ENCODE results near the gene IL1RL2. TPM values are rescaled to one million over a fixed set of nuclear protein-coding genes. Genes with fewer than 3 reads are reported as not detected.

IL1RL2 gene
- total RNA-seq, 1 donor from 2014 or later = 0.47 TPM

DNA sequence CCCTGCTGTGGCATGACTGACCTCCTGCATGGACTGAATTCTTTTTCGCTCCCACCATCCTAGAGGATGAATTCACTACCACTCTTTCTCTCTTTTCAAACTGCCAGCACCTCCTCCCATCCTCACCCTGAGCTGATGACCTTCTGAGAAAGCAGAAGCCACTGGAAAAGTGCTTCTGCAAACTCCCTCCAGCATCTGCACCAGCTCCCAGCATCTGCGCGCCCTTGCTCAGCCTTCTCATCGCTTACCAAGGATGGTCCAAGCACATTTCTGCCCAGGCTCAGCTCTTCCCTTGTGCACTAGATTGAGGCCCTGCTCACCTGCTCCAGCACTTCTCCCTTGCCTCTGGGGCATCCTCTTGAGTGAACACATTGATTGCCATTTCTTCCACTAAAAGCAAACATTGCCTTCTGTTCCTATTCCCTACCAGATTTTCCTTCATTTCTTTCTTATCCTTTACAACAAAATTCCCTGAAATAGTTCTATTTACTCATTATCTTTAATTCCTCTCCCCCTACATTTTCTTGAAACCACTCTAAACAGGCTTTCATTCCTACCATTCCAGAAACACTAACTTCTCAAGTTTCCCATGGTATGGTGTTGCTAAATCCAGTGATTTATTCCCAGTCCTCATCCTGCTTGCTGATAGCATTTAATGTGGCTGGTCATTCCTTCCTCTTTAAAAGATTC is 81.8 kb downstream of the IL1RL2 start:
- no peak for DNase-seq

DNA sequence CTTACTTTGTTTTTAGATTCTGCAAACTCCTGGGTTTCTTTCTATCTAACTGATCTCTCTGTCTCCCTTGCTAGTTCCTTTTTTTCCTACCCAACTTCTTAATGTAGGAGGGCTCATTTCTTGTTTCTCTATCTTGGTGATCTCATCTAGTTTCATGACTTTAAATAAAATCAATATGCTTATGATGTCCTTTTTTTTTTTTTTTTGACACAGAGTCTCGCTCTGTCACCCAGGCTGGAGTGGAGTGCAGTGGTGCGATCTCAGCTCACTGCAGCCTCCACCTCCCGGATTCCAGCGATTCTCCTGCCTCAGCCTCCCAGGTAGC is 82.3 kb downstream of the IL1RL2 start:
- DNase-seq = no peak

GRCh38 chr2:102271844-102272243 is 85.0 kb downstream of the IL1RL2 start:
- DNase-seq = no peak

- DNase-seq = no peak
These were observed 86.9 kb downstream of the IL1RL2 start for GRCh38 chr2:102273619-102274211.

DNA sequence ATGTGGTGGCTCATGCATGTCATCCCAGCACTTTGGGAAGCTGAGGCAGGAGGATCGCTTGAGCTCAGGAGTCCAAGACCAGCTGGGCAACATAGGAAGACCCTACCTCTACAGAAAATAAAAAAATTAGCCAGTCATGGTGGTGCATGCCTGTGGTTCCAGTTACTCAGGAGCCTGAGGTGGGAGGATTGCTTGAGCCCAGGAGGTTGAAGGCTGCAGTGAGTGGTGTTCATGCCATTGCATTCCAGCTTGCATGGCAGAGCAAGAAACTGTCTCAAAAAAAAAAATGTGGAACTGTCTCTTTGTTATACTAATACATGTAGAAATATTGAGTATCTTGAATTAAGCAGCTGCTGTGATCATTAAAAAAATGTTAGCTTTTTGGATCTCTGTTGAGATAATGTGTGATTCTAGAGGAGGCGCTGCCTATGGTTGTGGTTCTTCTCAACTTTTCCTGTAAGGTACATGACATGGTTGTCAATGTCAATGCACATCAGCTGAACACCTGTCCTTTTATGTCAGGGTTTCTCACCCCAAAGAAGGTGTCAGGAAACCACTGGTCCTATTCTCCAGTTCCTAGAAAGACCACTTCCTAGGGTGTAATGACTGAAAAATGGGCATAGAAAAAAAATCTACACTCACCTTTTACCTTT is 89.9 kb downstream of the IL1RL2 start:
- no peak for DNase-seq

- no peak for DNase-seq
These were observed 90.4 kb downstream of the IL1RL2 start for GRCh38 chr2:102277202-102277700.

DNA sequence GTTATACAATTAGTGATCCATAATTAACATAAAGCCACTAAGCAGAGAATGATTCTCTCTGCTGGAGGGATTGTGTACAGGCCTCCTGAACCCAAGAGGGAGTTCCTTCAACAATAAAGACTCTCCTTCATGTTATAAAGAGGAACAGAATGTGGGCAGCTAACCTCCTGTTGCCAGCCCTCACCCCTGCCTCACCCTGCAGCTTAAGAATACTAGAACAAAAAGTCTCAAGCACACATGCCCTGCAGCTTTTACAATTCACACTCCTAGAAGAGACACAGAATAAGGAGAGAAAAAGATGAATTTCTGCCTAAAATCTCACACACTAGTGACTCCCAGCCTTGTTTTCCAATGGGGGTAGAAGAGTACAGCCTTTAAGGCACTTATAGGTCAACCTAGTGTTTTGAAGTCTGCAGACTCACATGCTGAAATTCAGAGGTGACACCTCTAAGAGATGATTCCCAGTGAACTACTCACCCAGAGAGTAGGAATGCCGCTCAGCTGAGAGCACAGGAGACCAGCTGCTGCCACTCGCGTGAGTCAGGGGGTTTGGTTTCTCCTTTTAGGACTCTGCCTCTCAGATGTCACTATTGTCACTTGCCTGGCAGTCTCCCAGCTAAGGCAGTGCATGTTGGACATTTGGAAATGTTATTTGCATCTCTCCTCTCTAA is 92.0 kb downstream of the IL1RL2 start:
- DNase-seq = no peak

- DNase-seq = no peak
These were observed 92.5 kb downstream of the IL1RL2 start for GRCh38 chr2:102279391-102279735.

DNA sequence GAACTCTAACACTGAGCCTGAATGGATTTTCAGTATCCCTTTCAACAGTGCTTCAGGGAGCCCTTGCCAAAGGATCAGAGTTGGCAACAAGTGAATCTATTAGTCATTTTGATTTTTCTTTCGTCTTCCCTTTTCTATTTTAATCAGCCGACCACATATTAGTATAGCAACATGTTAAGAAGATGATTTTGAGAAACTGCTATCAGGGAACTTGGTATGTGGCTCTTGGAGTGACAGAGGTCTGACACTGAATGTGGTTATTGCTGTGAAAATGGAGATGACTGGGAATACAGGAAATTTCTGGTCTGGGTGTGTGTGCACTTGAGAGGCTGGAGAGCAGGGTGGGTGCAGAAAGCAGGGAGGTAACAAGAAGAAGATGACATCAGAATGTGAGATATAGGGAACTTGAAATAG is 95.9 kb downstream of the IL1RL2 start:
- no peak for DNase-seq

GRCh38 chr2:102283996-102284395 is 97.2 kb downstream of the IL1RL2 start:
- DNase-seq = no peak

- DNase-seq = no peak
These were observed 97.8 kb downstream of the IL1RL2 start for GRCh38 chr2:102284611-102285010.

- DNase-seq = no peak
These were observed 98.5 kb downstream of the IL1RL2 start for GRCh38 chr2:102285368-102285767.

DNA sequence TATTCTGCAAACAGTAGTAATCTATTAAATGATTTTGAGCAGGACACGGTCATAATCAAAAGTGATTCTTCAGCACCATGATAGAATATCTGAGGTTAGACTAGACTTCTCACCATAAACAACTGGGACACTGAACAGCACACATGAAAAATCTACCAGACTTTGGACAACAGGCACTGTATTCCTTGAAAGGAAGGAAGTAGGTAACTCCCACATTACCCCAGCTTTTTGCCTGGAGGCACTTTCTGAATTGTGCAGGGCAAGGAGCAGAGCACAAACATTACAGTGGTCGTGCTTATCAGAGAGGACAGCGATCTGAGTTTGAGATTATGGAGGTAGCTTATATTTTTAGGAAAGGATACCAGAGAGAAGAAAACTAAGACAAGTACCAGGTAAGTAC is 99.2 kb downstream of the IL1RL2 start:
- DNase-seq = no peak

- no peak for DNase-seq
These were observed 102.3 kb downstream of the IL1RL2 start for GRCh38 chr2:102289129-102289528.

Other genes with a start within 250 kb of the IL1RL2 start
- gene IL1R2, start 195.1 kb upstream of the IL1RL2 start, total RNA-seq = not detected
- 0.78 TPM for gene IL1R1, start 44.3 kb upstream of the IL1RL2 start, total RNA-seq
- gene IL1RL1, start 124.5 kb downstream of the IL1RL2 start, total RNA-seq = not detected
- under 0.01 TPM for gene IL18R1, start 168.8 kb downstream of the IL1RL2 start, total RNA-seq
- 0.16 TPM for gene IL18RAP, start 236.1 kb downstream of the IL1RL2 start, total RNA-seq

Data from occipital lobe (tissue), 2 donors.